Chondrocyte (in vitro differentiated cells): ENCODE data around the gene PPM1A. TPM values are rescaled to one million over a fixed set of nuclear protein-coding genes. Genes with fewer than 3 reads are reported as not detected.

ENCODE experiments used
- DNase-seq: peaks from one replicate; pipeline ENCODE4 v3.0.0; 2021; ENCODE audit warnings: mixed read lengths, low spot score
- H3K27ac Mint-ChIP-seq: one replicate; pipeline ENCODE4 v1.8.0; 2021; ENCODE audit warnings: mild to moderate bottlenecking, moderate library complexity, mixed read lengths; ENCODE audit not compliant: unreplicated experiment
- H3K27me3 Mint-ChIP-seq: 2 replicates; pipeline ENCODE4 v1.8.0; 2021; ENCODE audit warnings: low read depth, mixed read lengths
- H3K36me3 Mint-ChIP-seq: 2 replicates; pipeline ENCODE4 v1.8.0; 2021; ENCODE audit warnings: low read depth, mixed read lengths
- H3K4me1 Mint-ChIP-seq: 2 replicates; pipeline ENCODE4 v1.8.0; 2021; ENCODE audit warnings: low read depth, mild to moderate bottlenecking, mixed read lengths
- H3K4me3 Mint-ChIP-seq: one replicate; pipeline ENCODE4 v1.8.0; 2021; ENCODE audit warnings: mild to moderate bottlenecking, moderate library complexity, mixed read lengths; ENCODE audit not compliant: unreplicated experiment
- H3K9me3 Mint-ChIP-seq: 2 replicates; pipeline ENCODE4 v1.8.0; 2021; ENCODE audit warnings: low read depth, mixed read lengths
- CTCF ChIP-seq: fragments of 200-600 bp; sonication (generic); IDR thresholded peaks from 2 replicates; pipeline ENCODE4 v1.5.0; 2021; ENCODE audit warnings: antibody characterized with exemption, mild to moderate bottlenecking, moderate library complexity
- total RNA-seq: library from RNA; stranded (reverse); gene quantifications from 3 replicates; pipeline ENCODE4 v1.2.1, GENCODE V29; 2021

Gene PPM1A
- total RNA-seq, 1 donor from 2014 or later, result 43.9 TPM

- Mint-ChIP-seq H3K36me3 (no peaks in the 10 kb centered on the region), H3K4me3 (peak overlapping the region; percentile 72), H3K27ac (no peak overlapping the region), H3K27me3 (peaks cover 30% of the 10 kb centered on the region), H3K4me1 (peaks cover 15% of the 10 kb centered on the region), H3K9me3 (no peaks in the 10 kb centered on the region)
- no peak for DNase-seq
- TF ChIP-seq CTCF, result peak; percentile 89
Measured at GRCh38 chr14:60331201-60332045, 82.4 kb downstream of the PPM1A start.

GRCh38 chr14:60332046-60332399 is 83.0 kb downstream of the PPM1A start:
- H3K27ac Mint-ChIP-seq, result no peak overlapping the region
- no peaks in the 10 kb centered on the region for H3K36me3 Mint-ChIP-seq
- H3K4me1 Mint-ChIP-seq, result peaks cover 15% of the 10 kb centered on the region
- peak overlapping the region; percentile 72 for H3K4me3 Mint-ChIP-seq
- H3K27me3 Mint-ChIP-seq, result peaks cover 31% of the 10 kb centered on the region
- H3K9me3 Mint-ChIP-seq, result no peaks in the 10 kb centered on the region
- no peak for DNase-seq
- TF ChIP-seq CTCF, result peak; percentile 60

GRCh38 chr14:60332869-60333268 is 83.8 kb downstream of the PPM1A start:
- Mint-ChIP-seq H3K4me1 (peaks cover 12% of the 10 kb centered on the region), H3K36me3 (no peaks in the 10 kb centered on the region), H3K27me3 (peaks cover 33% of the 10 kb centered on the region), H3K27ac (no peak overlapping the region), H3K9me3 (no peaks in the 10 kb centered on the region), H3K4me3 (no peak overlapping the region)
- TF ChIP-seq CTCF, result no peak
- no peak for DNase-seq

- no peak for DNase-seq
- H3K4me1 Mint-ChIP-seq, result no peaks in the 10 kb centered on the region
- TF ChIP-seq CTCF, result no peak
- no peak overlapping the region for H3K4me3 Mint-ChIP-seq
- H3K9me3 Mint-ChIP-seq, result peaks cover 3% of the 10 kb centered on the region
- H3K27ac Mint-ChIP-seq, result no peak overlapping the region
- peaks cover 1% of the 10 kb centered on the region for H3K36me3 Mint-ChIP-seq
- H3K27me3 Mint-ChIP-seq, result peaks cover 39% of the 10 kb centered on the region
Measured at GRCh38 chr14:60339571-60339970, 90.5 kb downstream of the PPM1A start.

- peaks cover 1% of the 10 kb centered on the region for H3K36me3 Mint-ChIP-seq
- DNase-seq, result no peak
- H3K4me1 Mint-ChIP-seq, result peaks cover 3% of the 10 kb centered on the region
- H3K27ac Mint-ChIP-seq, result no peak overlapping the region
- H3K4me3 Mint-ChIP-seq, result no peak overlapping the region
- H3K9me3 Mint-ChIP-seq, result peaks cover 3% of the 10 kb centered on the region
- H3K27me3 Mint-ChIP-seq, result peaks cover 12% of the 10 kb centered on the region
- TF ChIP-seq CTCF, result no peak
Measured at GRCh38 chr14:60343571-60344071, 94.6 kb downstream of the PPM1A start.
